Stimulated activated CD8-positive, alpha-beta memory T cell treated with anti-CD3 and anti-CD28 coated beads, Interleukin-12 subunit alpha, Interleukin-12 subunit beta, amount 100 ng/mL, for 24 hours (primary cell): ENCODE measurements around the gene LRSAM1.

Experiments used
- DNase-seq: peaks from one replicate; pipeline ENCODE4 v3.0.0-alpha.2; 2020; ENCODE audit errors: extremely low read depth

Gene LRSAM1

GRCh38 chr9:127534250-127534906 is 83.1 kb downstream of the LRSAM1 start:
- DNase-seq = no peak

- DNase-seq = no peak
Measured at GRCh38 chr9:127534931-127535330, 83.6 kb downstream of the LRSAM1 start.

DNA sequence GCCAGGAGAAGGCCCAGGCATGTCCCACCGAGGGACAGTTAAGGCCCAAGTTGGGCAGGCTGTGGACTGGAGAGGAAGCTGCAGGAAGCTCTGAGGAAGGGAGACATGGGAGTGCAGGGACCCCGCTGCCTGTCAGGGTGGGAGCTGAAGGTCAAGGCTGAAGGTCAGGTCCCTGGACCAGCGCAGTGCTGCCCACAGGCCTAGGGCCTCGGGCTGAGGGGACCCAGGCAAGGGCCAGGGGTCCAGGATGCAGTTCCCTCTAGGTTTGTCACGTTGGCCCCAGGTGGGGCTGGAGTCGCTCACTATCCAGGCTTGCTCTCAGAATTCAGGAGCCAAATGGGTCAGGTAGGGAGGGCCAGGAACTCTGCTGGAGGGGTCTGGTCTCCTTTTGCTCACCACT is 84.1 kb downstream of the LRSAM1 start:
- no peak for DNase-seq

DNA sequence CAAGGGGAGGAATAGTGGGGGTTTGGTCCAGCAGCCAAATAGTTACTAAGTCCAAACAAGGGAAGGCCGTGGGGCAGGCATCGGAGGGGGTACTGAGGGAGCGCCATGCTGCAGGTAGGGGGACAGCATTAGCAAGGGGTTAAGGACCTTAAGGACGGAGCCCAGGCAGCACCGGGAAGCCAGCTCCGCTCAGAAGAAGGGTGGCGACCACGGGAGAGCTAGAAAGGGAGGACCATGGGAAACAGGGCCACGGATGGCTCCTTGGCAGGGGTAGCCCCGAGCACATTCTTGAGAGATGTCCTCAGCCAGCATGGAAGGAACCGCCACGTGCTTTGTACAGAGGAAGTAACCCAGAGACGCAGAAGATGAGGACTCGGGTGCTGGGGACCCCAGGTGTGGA is 84.5 kb downstream of the LRSAM1 start:
- no peak for DNase-seq

GRCh38 chr9:127536499-127536898 is 85.2 kb downstream of the LRSAM1 start:
- DNase-seq = no peak

GRCh38 chr9:127537014-127537413 is 85.7 kb downstream of the LRSAM1 start:
- DNase-seq = no peak

DNA sequence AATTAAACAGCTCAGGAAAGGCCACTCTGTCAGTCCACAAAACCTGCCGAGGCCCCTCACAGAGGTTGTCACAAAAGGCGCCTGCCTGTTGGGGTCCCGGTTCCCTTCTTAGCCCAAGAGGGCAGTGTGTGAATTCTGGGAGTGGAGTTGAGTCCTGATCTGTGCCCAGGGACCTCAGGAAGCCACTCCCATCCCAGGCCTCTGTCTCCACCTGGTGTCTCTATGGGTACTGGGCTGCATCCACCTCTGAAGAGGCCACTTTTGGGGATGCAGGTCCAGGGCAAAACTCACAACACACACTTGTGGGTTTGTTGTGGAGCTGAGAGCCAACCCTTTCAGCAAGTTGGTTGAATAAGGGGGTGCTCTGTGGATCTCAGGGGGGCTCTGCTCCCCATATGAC is 86.5 kb downstream of the LRSAM1 start:
- DNase-seq = no peak

GRCh38 chr9:127538849-127539258 is 87.5 kb downstream of the LRSAM1 start:
- DNase-seq = no peak

DNA sequence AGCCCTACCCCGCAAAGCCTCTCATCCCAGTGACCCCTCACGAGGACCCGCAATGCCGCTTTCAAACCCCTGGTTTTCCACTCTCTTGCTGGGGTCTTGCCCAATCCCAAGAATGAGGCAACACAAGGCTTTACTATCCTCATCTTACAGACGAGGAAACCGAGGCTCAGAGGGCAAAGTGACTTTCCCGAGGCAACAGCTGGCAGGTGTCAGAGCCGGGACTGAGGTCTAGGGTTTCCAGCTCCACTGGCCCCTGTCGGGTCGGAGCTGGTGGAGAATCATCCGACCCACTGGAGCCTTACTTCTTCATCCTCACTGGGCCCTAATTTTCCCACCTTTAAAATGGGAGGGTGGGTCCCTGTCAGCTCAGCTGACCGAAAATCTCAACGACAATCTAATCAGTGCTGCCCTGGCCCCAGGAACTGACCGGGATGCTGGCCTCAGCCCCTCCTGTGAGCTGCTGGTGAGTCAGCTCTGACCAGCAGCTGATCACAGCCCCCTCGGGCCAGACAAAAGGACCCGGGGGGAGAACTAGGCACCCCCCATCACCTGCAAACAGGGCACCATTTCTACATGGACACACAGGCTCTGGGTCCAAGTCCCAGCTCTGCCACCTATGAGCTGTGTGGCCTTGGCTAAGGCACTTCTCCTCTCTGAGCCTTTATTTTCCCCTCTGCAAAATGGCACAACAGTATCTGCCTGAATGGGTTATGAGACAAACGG is 88.1 kb downstream of the LRSAM1 start:
- no peak for DNase-seq

DNA sequence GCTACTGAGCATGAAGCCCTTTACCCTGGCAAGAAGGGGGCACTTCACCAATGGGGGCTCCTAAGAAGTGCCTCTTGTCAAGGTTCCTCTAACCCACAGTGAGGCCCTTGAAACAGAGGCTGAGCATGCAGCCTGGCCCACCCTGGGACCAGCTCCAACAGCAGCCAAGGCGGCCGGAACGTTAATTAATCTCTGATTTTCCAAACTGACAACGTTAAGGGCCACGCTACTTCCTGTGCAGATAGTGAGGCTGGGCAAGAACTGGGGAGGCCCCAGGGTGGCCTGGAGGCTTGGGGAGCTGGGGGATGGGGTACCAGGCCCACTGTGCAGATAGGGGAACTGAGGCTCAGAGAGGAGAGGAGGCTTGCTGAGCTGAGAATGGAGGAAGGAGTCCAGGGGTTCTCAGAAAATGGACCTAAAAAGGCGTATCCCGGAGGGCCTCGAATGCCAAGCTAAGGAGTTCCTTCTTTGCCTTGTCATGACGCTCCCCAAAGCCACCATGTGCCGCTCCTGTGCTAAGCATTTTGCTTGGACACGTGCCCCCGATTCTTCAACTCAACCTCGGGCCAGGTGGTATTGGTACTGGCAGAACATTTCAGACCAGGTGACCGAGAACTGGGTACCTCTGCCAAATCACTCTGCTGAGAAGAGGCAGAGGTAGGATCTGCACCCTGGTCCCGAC is 88.8 kb downstream of the LRSAM1 start:
- DNase-seq = no peak

- DNase-seq = no peak
Measured at GRCh38 chr9:127540664-127541041, 89.3 kb downstream of the LRSAM1 start.

GRCh38 chr9:127541176-127541575 is 89.9 kb downstream of the LRSAM1 start:
- no peak for DNase-seq

DNA sequence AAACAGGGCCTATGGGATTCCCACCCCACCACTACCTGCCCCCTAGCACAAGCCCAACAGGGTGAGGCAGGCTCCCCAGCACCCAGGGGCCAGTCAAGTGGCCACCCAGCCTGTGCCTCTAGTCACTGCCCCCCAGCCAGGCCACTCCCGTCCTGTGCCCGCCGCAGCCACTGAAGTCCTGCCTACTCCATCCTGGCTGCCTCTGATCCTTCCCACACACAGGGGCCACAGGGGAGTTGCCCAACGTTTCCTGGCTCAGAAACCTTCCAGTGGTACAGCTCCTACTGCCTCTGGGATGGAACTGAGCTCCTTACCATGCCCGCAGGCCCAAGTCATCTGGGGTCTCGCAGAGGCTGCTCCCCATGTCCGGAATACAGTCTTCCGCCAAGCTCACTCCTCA is 90.6 kb downstream of the LRSAM1 start:
- no peak for DNase-seq

- no peak for DNase-seq
Measured at GRCh38 chr9:127543221-127543620, 91.9 kb downstream of the LRSAM1 start.

GRCh38 chr9:127543973-127544533 is 92.7 kb downstream of the LRSAM1 start:
- DNase-seq = no peak

- DNase-seq = no peak
Measured at GRCh38 chr9:127545196-127546124, 94.2 kb downstream of the LRSAM1 start.

GRCh38 chr9:127546125-127546832 is 95.0 kb downstream of the LRSAM1 start:
- DNase-seq = no peak

GRCh38 chr9:127548352-127548881 is 97.1 kb downstream of the LRSAM1 start:
- DNase-seq = no peak

- no peak for DNase-seq
Measured at GRCh38 chr9:127549218-127549617, 97.9 kb downstream of the LRSAM1 start.

DNA sequence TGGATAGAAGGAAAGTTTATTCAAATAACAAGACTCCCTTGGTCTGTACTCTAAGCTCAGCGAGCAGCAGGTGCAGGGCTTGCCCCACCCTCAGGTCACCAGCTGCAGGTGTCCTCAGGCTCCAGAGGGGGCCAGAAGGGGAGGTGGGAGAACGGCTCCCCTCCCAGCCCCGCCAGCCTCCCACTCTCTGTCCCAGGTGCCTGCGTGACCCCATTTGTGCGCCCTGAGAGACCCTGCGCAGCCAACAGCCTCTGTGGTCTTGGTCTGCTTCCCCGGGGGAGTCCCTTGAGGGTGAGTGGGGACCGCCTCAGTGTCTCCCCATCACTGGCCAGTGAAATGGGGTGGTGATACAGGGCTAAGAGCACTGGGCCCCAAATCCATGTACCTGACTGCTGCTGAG is 98.4 kb downstream of the LRSAM1 start:
- no peak for DNase-seq

GRCh38 chr9:127550282-127550681 is 99.0 kb downstream of the LRSAM1 start:
- DNase-seq = no peak
